H9 (cell line): ENCODE results near the gene LARGE1. TPM values are rescaled to one million over a fixed set of nuclear protein-coding genes. Genes with fewer than 3 reads are reported as not detected.

Experiments
- DNase-seq: peaks from one replicate; pipeline ENCODE4 v3.0.0-alpha.2; 2017
- H2AFZ ChIP-seq: one replicate; pipeline ENCODE4 v1.6.1; 2013; ENCODE audit warnings: mild to moderate bottlenecking, low read length, control low read depth, moderate library complexity
- H2AK5ac ChIP-seq: 2 replicates; pipeline ENCODE4 v1.6.1; 2013; ENCODE audit warnings: low read length, control low read depth, mixed read lengths; ENCODE audit not compliant: insufficient read length
- H2BK120ac ChIP-seq: one replicate; pipeline ENCODE4 v1.6.1; 2013; ENCODE audit warnings: low read depth, mild to moderate bottlenecking, low read length, control low read depth, inconsistent platforms; ENCODE audit not compliant: poor library complexity, severe bottlenecking
- H2BK12ac ChIP-seq: 2 replicates; pipeline ENCODE4 v1.6.1; 2013; ENCODE audit warnings: low read length, control low read depth, mixed read lengths, low read depth; ENCODE audit not compliant: insufficient read length
- H2BK15ac ChIP-seq: 2 replicates; pipeline ENCODE4 v1.6.1; 2013; ENCODE audit warnings: low read depth, low read length, control low read depth
- H2BK20ac ChIP-seq: one replicate; pipeline ENCODE4 v1.6.1; 2013; ENCODE audit warnings: low read depth, mild to moderate bottlenecking, low read length, control low read depth, inconsistent platforms; ENCODE audit not compliant: poor library complexity, severe bottlenecking
- H2BK5ac ChIP-seq: 2 replicates; pipeline ENCODE4 v1.6.1; 2013; ENCODE audit warnings: low read length, control low read depth, mixed read lengths; ENCODE audit not compliant: insufficient read length
- H3K14ac ChIP-seq: 2 replicates; pipeline ENCODE4 v1.6.1; 2013; ENCODE audit warnings: low read length, control low read depth; ENCODE audit not compliant: insufficient read depth
- H3K18ac ChIP-seq: 2 replicates; pipeline ENCODE4 v1.6.1; 2013; ENCODE audit warnings: low read depth, mild to moderate bottlenecking, mixed read lengths, low read length, control low read depth; ENCODE audit not compliant: insufficient read length
- H3K23ac ChIP-seq: 2 replicates; pipeline ENCODE4 v1.6.1; 2013; ENCODE audit warnings: low read length, control low read depth, mixed read lengths, low read depth; ENCODE audit not compliant: insufficient read length
- H3K23me2 ChIP-seq: 2 replicates; pipeline ENCODE4 v1.6.1; 2013; ENCODE audit warnings: low read depth, mild to moderate bottlenecking, mixed read lengths, low read length, control low read depth; ENCODE audit not compliant: insufficient read length, poor library complexity, severe bottlenecking
- H3K27ac ChIP-seq: 2 replicates; pipeline ENCODE4 v1.5.1; 2013; ENCODE audit warnings: low read length, control low read depth, mixed read lengths, low read depth; ENCODE audit not compliant: insufficient read length
- H3K27me3 ChIP-seq: 2 replicates; pipeline ENCODE4 v1.6.1; 2013; ENCODE audit warnings: low read length, control low read depth, inconsistent platforms; ENCODE audit not compliant: insufficient read depth
- H3K4ac ChIP-seq: 2 replicates; pipeline ENCODE4 v1.6.1; 2013; ENCODE audit warnings: low read depth, mild to moderate bottlenecking, control low read depth, inconsistent platforms, low read length, moderate library complexity
- H3K4me1 ChIP-seq: 2 replicates; pipeline ENCODE4 v1.6.1; 2013; ENCODE audit warnings: low read length, control low read depth, inconsistent platforms; ENCODE audit not compliant: insufficient read depth
- H3K4me2 ChIP-seq: 2 replicates; pipeline ENCODE4 v1.6.1; 2013; ENCODE audit warnings: low read length, control low read depth, mixed read lengths; ENCODE audit not compliant: insufficient read length, insufficient read depth
- H3K56ac ChIP-seq: 2 replicates; pipeline ENCODE4 v1.6.1; 2013; ENCODE audit warnings: low read depth, mild to moderate bottlenecking, mixed read lengths, low read length, control low read depth; ENCODE audit not compliant: insufficient read length
- H3K79me1 ChIP-seq: 2 replicates; pipeline ENCODE4 v1.6.1; 2013; ENCODE audit warnings: low read depth, mild to moderate bottlenecking, moderate library complexity, low read length, control low read depth, inconsistent platforms; ENCODE audit not compliant: insufficient read depth, poor library complexity, severe bottlenecking
- H3K79me2 ChIP-seq: 2 replicates; pipeline ENCODE4 v1.6.1; 2013; ENCODE audit warnings: low read length, control low read depth, inconsistent platforms; ENCODE audit not compliant: insufficient read depth
- H3K9ac ChIP-seq: 2 replicates; pipeline ENCODE4 v1.6.1; 2013; ENCODE audit warnings: low read length, control low read depth, mixed read lengths; ENCODE audit not compliant: insufficient read length; ENCODE audit errors: extremely low read depth
- H3K9me3 ChIP-seq: one replicate; pipeline ENCODE4 v1.6.1; 2013; ENCODE audit warnings: low read depth, low read length, inconsistent platforms; ENCODE audit not compliant: control insufficient read depth
- H3T11ph ChIP-seq: one replicate; pipeline ENCODE4 v1.6.1; 2013; ENCODE audit warnings: mild to moderate bottlenecking, low read length, control low read depth, inconsistent platforms
- H4K20me1 ChIP-seq: one replicate; pipeline ENCODE4 v1.6.1; 2013; ENCODE audit not compliant: control insufficient read depth, insufficient read length, insufficient read depth
- H4K5ac ChIP-seq: 2 replicates; pipeline ENCODE4 v1.6.1; 2013; ENCODE audit warnings: low read depth, mild to moderate bottlenecking, mixed read lengths, low read length, control low read depth; ENCODE audit not compliant: insufficient read length
- H4K8ac ChIP-seq: replicated peaks from 2 replicates; pipeline ENCODE4 v1.6.1; 2013; ENCODE audit warnings: low read length, control low read depth, mixed read lengths, low read depth; ENCODE audit not compliant: insufficient read length
- H4K91ac ChIP-seq: 2 replicates; pipeline ENCODE4 v1.6.1; 2013; ENCODE audit warnings: low read depth, mild to moderate bottlenecking, moderate library complexity, mixed read lengths, low read length, control low read depth; ENCODE audit not compliant: insufficient read length
- H3K27ac Mint-ChIP-seq, 3 experiments: 2 replicates in 2 of 3; 3 replicates in 1 of 3; pipeline ENCODE4 v1.8.0; 2020 to 2021; ENCODE audit warnings: mixed read lengths in 3 of 3, mild to moderate bottlenecking in 1 of 3, moderate library complexity in 1 of 3
- H3K27me3 Mint-ChIP-seq: 2 replicates; pipeline ENCODE4 v1.8.0; 2021; ENCODE audit warnings: low read depth, mild to moderate bottlenecking, moderate library complexity, mixed read lengths
- H3K36me3 Mint-ChIP-seq, 3 experiments: 2 replicates in 2 of 3; 3 replicates in 1 of 3; pipeline ENCODE4 v1.8.0; 2020 to 2021; ENCODE audit warnings: low read depth in 3 of 3, mixed read lengths in 3 of 3; ENCODE audit not compliant: insufficient read depth in 1 of 3
- H3K4me1 Mint-ChIP-seq, 2 experiments: 2 replicates each; pipeline ENCODE4 v1.8.0; 2020; ENCODE audit warnings: mixed read lengths in 2 of 2
- H3K4me3 Mint-ChIP-seq, 2 experiments: 2 replicates in 1 of 2; 3 replicates in 1 of 2; pipeline ENCODE4 v1.8.0; 2020 to 2021; ENCODE audit warnings: mild to moderate bottlenecking in 2 of 2, mixed read lengths in 2 of 2, moderate library complexity in 1 of 2
- H3K9me3 Mint-ChIP-seq, 2 experiments: 2 replicates in 1 of 2; 3 replicates in 1 of 2; pipeline ENCODE4 v1.8.0; 2020; ENCODE audit warnings: mild to moderate bottlenecking in 2 of 2, mixed read lengths in 2 of 2, moderate library complexity in 1 of 2
- WGBS: extraction: QIAGEN DNeasy Blood & Tissue Kit; methylation state at CpG from one replicate; pipeline ENCODE4 v1.1.7; 2013; ENCODE audit warnings: missing lambda C conversion rate, low lambda C conversion rate, mixed read lengths; ENCODE audit not compliant: insufficient read length; ENCODE audit errors: extremely low coverage; 5-methylcytosine and 5-hydroxymethylcytosine counted together
- total RNA-seq: library from RNA; stranded (reverse); gene quantifications from 2 replicates; pipeline ENCODE4 v1.2.1, GENCODE V29; 2021
- TF ChIP-seq, protein P1 (sequence below): fragments of 200-600 bp; sonication (generic); conservative IDR thresholded peaks from 3 replicates; pipeline ENCODE4 v1.8.0; 2021; ENCODE audit warnings: antibody characterized with exemption, mild to moderate bottlenecking

Gene LARGE1
- total RNA-seq, 1 experiment from 2014 or later = 43.5 TPM

- peak overlapping the region in 1 of 3 experiments; percentile 22; a peak in 1 of 7 replicates for H3K27ac Mint-ChIP-seq
- no peak overlapping the region for H3K27ac ChIP-seq
- no peaks in the 10 kb centered on the region for H4K20me1 ChIP-seq
Measured at GRCh38 chr22:33792832-33793231, 127.4 kb downstream of the LARGE1 start.

More at GRCh38 chr22:33792832-33793231, 127.4 kb downstream of the LARGE1 start:
- Mint-ChIP-seq H3K27me3 (peaks cover 2% of the 10 kb centered on the region), H3K4me3 (no peak overlapping the region), H3K4me1 (peaks cover 27 to 37% of the 10 kb centered on the region in 2 experiments), H3K36me3 (peaks cover 29 to 48% (median 40%) of the 10 kb centered on the region in 3 experiments), H3K9me3 (peaks cover 35 to 45% of the 10 kb centered on the region in 2 experiments)
- H3K23ac ChIP-seq = no peak overlapping the region
- no peak overlapping the region for H3K9ac ChIP-seq
- H4K8ac ChIP-seq = no peak overlapping the region
- TF ChIP-seq, protein P1, sequence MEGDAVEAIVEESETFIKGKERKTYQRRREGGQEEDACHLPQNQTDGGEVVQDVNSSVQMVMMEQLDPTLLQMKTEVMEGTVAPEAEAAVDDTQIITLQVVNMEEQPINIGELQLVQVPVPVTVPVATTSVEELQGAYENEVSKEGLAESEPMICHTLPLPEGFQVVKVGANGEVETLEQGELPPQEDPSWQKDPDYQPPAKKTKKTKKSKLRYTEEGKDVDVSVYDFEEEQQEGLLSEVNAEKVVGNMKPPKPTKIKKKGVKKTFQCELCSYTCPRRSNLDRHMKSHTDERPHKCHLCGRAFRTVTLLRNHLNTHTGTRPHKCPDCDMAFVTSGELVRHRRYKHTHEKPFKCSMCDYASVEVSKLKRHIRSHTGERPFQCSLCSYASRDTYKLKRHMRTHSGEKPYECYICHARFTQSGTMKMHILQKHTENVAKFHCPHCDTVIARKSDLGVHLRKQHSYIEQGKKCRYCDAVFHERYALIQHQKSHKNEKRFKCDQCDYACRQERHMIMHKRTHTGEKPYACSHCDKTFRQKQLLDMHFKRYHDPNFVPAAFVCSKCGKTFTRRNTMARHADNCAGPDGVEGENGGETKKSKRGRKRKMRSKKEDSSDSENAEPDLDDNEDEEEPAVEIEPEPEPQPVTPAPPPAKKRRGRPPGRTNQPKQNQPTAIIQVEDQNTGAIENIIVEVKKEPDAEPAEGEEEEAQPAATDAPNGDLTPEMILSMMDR = no peak
- no peak overlapping the region for H3T11ph ChIP-seq
- no CpG with 5 or more reads among the region's 7 CpGs for WGBS
- no peak overlapping the region for H2AK5ac ChIP-seq
- no peak overlapping the region for H3K4me2 ChIP-seq
- H2BK120ac ChIP-seq = no peak overlapping the region
- H3K56ac ChIP-seq = no peak overlapping the region
- H3K9me3 ChIP-seq = peaks cover 14% of the 10 kb centered on the region
- no peak overlapping the region for H3K14ac ChIP-seq
- no peaks in the 10 kb centered on the region for H3K27me3 ChIP-seq
- no peaks in the 10 kb centered on the region for H3K4me1 ChIP-seq
- H3K79me1 ChIP-seq = peaks cover 13% of the 10 kb centered on the region
- H3K18ac ChIP-seq = no peak overlapping the region
- no peak overlapping the region for H2BK15ac ChIP-seq
- H2AFZ ChIP-seq = no peak overlapping the region
- H3K23me2 ChIP-seq = no peaks in the 10 kb centered on the region
- no peak overlapping the region for H4K5ac ChIP-seq
- peaks cover 31% of the 10 kb centered on the region; the same call in 1 of the 2 replicates for H3K79me2 ChIP-seq
- H2BK5ac ChIP-seq = no peak overlapping the region
- H2BK12ac ChIP-seq = no peak overlapping the region
- no peak overlapping the region for H4K91ac ChIP-seq
- H3K4ac ChIP-seq = no peak overlapping the region
- DNase-seq = no peak
- H2BK20ac ChIP-seq = no peak overlapping the region
